ENCODE results near the gene UPB1.

The UPB1 gene

DNA sequence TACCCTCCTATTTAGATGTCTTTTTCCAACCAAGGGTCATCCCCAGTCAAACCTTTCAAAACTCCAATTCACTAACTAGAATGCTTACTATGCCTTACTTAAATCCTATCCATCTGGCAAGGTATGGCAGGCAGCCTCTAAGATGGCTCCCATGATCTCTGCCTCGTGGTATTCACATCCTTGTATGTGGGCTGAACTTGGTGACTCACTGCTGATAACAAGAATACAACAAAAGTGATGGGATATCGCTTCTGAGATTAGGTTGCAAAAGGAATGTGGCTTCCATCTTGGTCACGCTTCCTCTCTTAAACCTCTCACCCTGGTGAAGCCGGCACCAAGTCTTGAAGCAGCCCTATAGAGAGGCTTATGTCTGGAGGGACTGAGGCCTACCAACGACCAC, 29.6 kb upstream of the UPB1 start:
- Histone ChIP-seq H3K4me1 (ENCODE audit: control insufficient read depth, low read length) (peaks cover 51% of the 10 kb centered on the region), H3F3A (ENCODE audit: control insufficient read depth, insufficient read depth) (0 out of 2 replicates have a peak, but pooled peaks cover 6% of the 10 kb centered on the region), H3K9me3 (ENCODE audit: control insufficient read depth, insufficient read depth, low read length) (no peaks in the 10 kb centered on the region), H3K27me3 (ENCODE audit: control insufficient read depth, low read length) (no peaks in the 10 kb centered on the region), H3K27ac (ENCODE audit: low read depth, low read length) (no peak overlapping the region), H3K36me3 (ENCODE audit: control insufficient read depth, low read length) (no peaks in the 10 kb centered on the region), H4K20me1 (ENCODE audit: control insufficient read depth, insufficient read depth, low read depth, low read length) (no peaks in the 10 kb centered on the region), H3K4me3 (ENCODE audit: low read length) (no peak overlapping the region), H3K9me2 (replicated peaks; ENCODE audit: control insufficient read depth, low read length) (no peaks in the 10 kb centered on the region), H3K79me2 (ENCODE audit: control insufficient read depth, low read length) (no peaks in the 10 kb centered on the region), H3K4me2 (ENCODE audit: low read length) (no peak overlapping the region)
- TF ChIP-seq CTCF (IDR thresholded peaks at IDR 0.05; ENCODE audit: low read depth, low read length, poor library complexity, severe bottlenecking) (no peak), EZH2phosphoT487 (IDR thresholded peaks at IDR 0.05; ENCODE audit: borderline replicate concordance, low read length) (no peak)

GRCh38 chr22:24465975-24466374, 29.2 kb upstream of the UPB1 start:
- Histone ChIP-seq H3K36me3 (ENCODE audit: control insufficient read depth, low read length) (no peaks in the 10 kb centered on the region), H3F3A (ENCODE audit: control insufficient read depth, insufficient read depth) (0 out of 2 replicates have a peak, but pooled peaks cover 6% of the 10 kb centered on the region), H4K20me1 (ENCODE audit: control insufficient read depth, insufficient read depth, low read depth, low read length) (no peaks in the 10 kb centered on the region), H3K4me1 (ENCODE audit: control insufficient read depth, low read length) (peaks cover 47% of the 10 kb centered on the region), H3K9me3 (ENCODE audit: control insufficient read depth, insufficient read depth, low read length) (no peaks in the 10 kb centered on the region), H3K27ac (ENCODE audit: low read depth, low read length) (no peak overlapping the region), H3K27me3 (ENCODE audit: control insufficient read depth, low read length) (no peaks in the 10 kb centered on the region), H3K4me3 (ENCODE audit: low read length) (no peak overlapping the region), H3K79me2 (ENCODE audit: control insufficient read depth, low read length) (no peaks in the 10 kb centered on the region), H3K9me2 (replicated peaks; ENCODE audit: control insufficient read depth, low read length) (no peaks in the 10 kb centered on the region), H3K4me2 (ENCODE audit: low read length) (peak overlapping the region; percentile 77)
- no peak for TF ChIP-seq CTCF (IDR thresholded peaks at IDR 0.05; ENCODE audit: low read depth, low read length, poor library complexity, severe bottlenecking)
- no peak for TF ChIP-seq EZH2phosphoT487 (IDR thresholded peaks at IDR 0.05; ENCODE audit: borderline replicate concordance, low read length)

DNA sequence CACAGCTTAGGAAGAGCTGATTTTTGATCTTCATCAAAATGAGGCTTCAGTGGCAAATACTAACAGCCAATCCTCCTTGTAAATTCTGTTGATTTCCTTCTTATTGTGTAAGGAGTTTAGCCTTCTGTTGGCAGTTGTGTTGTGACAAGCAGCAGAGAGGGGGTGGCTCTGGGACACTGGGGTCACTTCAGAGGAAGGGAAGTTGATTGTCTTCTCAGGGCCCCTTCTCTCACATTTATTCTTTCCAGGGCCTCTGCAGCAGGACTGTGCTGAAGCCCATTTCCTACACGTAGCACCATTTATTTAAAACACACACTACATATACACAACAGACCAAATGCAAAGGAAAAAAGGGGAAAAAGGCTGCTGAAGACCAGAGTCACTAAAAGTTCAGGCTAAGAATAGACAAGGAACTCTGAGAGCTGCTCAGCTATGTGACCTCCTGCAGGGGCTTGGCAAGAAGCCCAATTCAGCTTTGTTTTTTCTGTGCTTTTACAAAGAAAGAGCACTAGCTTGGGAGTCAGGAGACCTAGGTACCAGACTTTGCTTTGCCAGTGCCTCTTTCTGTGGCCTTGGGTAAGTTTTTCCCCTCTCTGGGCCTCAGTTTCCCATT, 28.3 kb upstream of the UPB1 start:
- 0 out of 2 replicates have a peak, but pooled peaks cover 6% of the 10 kb centered on the region for H3F3A ChIP-seq (ENCODE audit: control insufficient read depth, insufficient read depth)
- H3K4me2 ChIP-seq (ENCODE audit: low read length) = peak overlapping the region; percentile 77
- peaks cover 46% of the 10 kb centered on the region for H3K4me1 ChIP-seq (ENCODE audit: control insufficient read depth, low read length)
- no peaks in the 10 kb centered on the region for H3K79me2 ChIP-seq (ENCODE audit: control insufficient read depth, low read length)
- peak overlapping the region; percentile 67 for H3K27ac ChIP-seq (ENCODE audit: low read depth, low read length)
- no peaks in the 10 kb centered on the region for H3K27me3 ChIP-seq (ENCODE audit: control insufficient read depth, low read length)
- TF ChIP-seq CTCF (IDR thresholded peaks at IDR 0.05; ENCODE audit: low read depth, low read length, poor library complexity, severe bottlenecking) (no peak), EZH2phosphoT487 (IDR thresholded peaks at IDR 0.05; ENCODE audit: borderline replicate concordance, low read length) (no peak)
- no peaks in the 10 kb centered on the region for H3K9me3 ChIP-seq (ENCODE audit: control insufficient read depth, insufficient read depth, low read length)
- peak overlapping the region; percentile 33 for H3K4me3 ChIP-seq (ENCODE audit: low read length)
- no peaks in the 10 kb centered on the region for H3K9me2 ChIP-seq (replicated peaks; ENCODE audit: control insufficient read depth, low read length)
- H4K20me1 ChIP-seq (ENCODE audit: control insufficient read depth, insufficient read depth, low read depth, low read length) = no peaks in the 10 kb centered on the region
- H3K36me3 ChIP-seq (ENCODE audit: control insufficient read depth, low read length) = no peaks in the 10 kb centered on the region

All from DOHH2 (cell line).